HG03039 (cell line): Measurements from ENCODE around the gene DGUOK.

Experiments used
- ATAC-seq: cut with Tn5 transposase; IDR thresholded peaks from one replicate; pipeline ENCODE4 v1.9.1; 2021; ENCODE audit warnings: mild to moderate bottlenecking, moderate library complexity; ENCODE audit not compliant: unreplicated experiment

The DGUOK gene

GRCh38 chr2:73993778-73994177 lies 67.1 kb downstream of the DGUOK start:
- no peak for ATAC-seq

GRCh38 chr2:73994178-73994831 lies 67.6 kb downstream of the DGUOK start:
- ATAC-seq = no peak

- no peak for ATAC-seq
These were observed 69.1 kb downstream of the DGUOK start for GRCh38 chr2:73995810-73996209.

GRCh38 chr2:73997813-73998212 lies 71.1 kb downstream of the DGUOK start:
- no peak for ATAC-seq

GRCh38 chr2:73998451-73998850 lies 71.8 kb downstream of the DGUOK start:
- ATAC-seq = no peak

- no peak for ATAC-seq
These were observed 72.3 kb downstream of the DGUOK start for GRCh38 chr2:73998933-73999332.

- no peak for ATAC-seq
These were observed 73.4 kb downstream of the DGUOK start for GRCh38 chr2:73999881-74000597.

GRCh38 chr2:74000666-74001065 lies 74.0 kb downstream of the DGUOK start:
- no peak for ATAC-seq

GRCh38 chr2:74001121-74001520 lies 74.4 kb downstream of the DGUOK start:
- no peak for ATAC-seq

GRCh38 chr2:74001781-74002504 lies 75.3 kb downstream of the DGUOK start:
- ATAC-seq = peak; percentile 41

- peak; percentile 93 for ATAC-seq
These were observed 76.1 kb downstream of the DGUOK start for GRCh38 chr2:74002505-74003421.

GRCh38 chr2:74003494-74004211 lies 77.0 kb downstream of the DGUOK start:
- no peak for ATAC-seq

- ATAC-seq = no peak
These were observed 77.8 kb downstream of the DGUOK start for GRCh38 chr2:74004212-74005182.

- no peak for ATAC-seq
These were observed 79.1 kb downstream of the DGUOK start for GRCh38 chr2:74005786-74006185.

- no peak for ATAC-seq
These were observed 79.8 kb downstream of the DGUOK start for GRCh38 chr2:74006459-74006858.

- ATAC-seq = no peak
These were observed 80.4 kb downstream of the DGUOK start for GRCh38 chr2:74007121-74007520.

- no peak for ATAC-seq
These were observed 81.0 kb downstream of the DGUOK start for GRCh38 chr2:74007711-74008110.
